ENCODE results near the gene CD72. TPM values are rescaled to one million over a fixed set of nuclear protein-coding genes. Genes with fewer than 3 reads are reported as not detected.
"Not testable (repeated sequence)": the region's sequence is repeated elsewhere in the genome, so short reads cannot be mapped to it uniquely, and the experiment has no call there.

The CD72 gene
- total and polyA plus RNA-seq, 4 donors, result 1.6 to 11.5 (median 3.5) TPM

DNA sequence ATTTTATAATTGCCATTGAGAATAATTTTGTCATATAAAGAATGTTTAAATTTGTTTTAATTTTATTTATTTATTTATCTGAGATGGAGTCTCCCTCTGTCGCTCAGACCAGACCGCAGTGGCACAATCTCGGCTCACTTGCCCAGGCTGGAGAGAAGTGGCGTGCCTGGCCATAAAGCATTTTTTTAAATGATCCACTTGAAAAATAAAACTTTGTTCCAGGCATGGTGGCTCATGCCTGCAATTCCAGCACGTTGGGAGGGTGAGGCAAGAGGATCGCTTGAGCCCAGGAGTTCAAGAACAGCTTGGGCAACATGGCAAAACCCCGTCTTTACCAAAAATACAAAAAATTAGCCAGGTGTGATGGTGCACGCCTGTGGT, 34.6 kb upstream of the CD72 start:
- Histone ChIP-seq H3K4me3 (ENCODE audit: low read length in 2 of 2) (no peak overlapping the region), H3K4me1 (ENCODE audit: control insufficient read depth in 1 of 2, insufficient read depth in 2 of 2, low read length in 2 of 2) (no peaks in the 10 kb centered on the region), H3K36me3 (ENCODE audit: control insufficient read depth in 1 of 2, insufficient read depth in 2 of 2, low read length in 1 of 2) (no peaks in the 10 kb centered on the region), H3K27ac (ENCODE audit: low read depth in 1 of 2, low read length in 2 of 2) (no peak overlapping the region), H3K9me3 (ENCODE audit: control insufficient read depth, low read length) (no peaks in the 10 kb centered on the region), H3K27me3 (ENCODE audit: control insufficient read depth in 1 of 2, insufficient read depth in 2 of 2, low read length in 1 of 2) (no peaks in the 10 kb centered on the region)
- no peak for DNase-seq
- 85 to 88% methylated on average over 8 of the region's 8 CpGs for WGBS, 2 donors
- no peak for ATAC-seq (ENCODE audit: low FRiP score)
- intact Hi-C loops (cut with DNase I), result loop anchor here in 1 of 2 donors (10.0 kb wide), 1 partner anchor 232 kb away; no protein-coding TSS in a partner anchor

DNA sequence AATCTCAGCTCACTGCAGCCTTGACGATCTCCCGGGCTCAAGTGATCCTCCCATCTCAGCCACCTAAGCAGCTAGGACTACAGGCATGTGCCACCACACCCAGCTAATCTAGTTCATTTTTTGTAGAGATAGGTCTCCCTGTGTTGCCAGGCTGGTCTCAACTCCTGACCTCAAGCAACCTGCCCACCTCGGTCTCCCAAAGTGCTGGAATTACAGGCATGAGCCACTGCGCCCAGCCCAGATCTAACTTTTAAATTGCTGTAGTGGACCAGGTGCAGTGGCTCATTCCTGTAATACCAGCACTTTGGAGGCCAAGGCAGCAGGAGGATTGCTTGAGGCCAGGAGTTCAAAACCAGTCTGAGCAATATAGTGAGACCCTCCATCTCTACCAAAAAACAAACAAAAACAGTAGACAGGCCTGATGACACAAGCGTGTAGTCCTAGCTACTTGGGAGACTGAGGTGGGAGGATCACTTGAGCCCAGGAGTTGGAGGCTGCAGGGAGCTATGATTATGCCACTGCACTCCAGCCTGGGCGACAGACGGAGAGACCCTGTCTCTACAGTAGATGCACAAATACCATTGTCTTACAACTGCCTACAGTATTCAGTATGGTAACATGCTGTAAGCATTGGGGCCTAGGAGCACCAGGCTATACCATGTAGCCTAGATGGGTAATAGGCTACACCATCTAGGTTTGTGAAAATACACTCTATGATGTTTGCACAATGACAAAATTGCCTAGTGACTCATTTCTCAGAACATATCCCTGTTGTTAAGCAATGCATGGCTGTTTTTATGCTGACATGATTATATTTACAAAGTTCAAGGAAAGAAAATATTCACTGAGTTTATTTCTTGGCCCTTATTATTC, 34.0 kb upstream of the CD72 start:
- intact Hi-C loops (cut with DNase I), result loop anchor here in 1 of 2 donors (10.0 kb wide), 1 partner anchor 233 kb away; no protein-coding TSS in a partner anchor
- Histone ChIP-seq H3K27me3 (ENCODE audit: control insufficient read depth in 1 of 2, insufficient read depth in 2 of 2, low read length in 1 of 2) (no peaks in the 10 kb centered on the region), H3K36me3 (ENCODE audit: control insufficient read depth in 1 of 2, insufficient read depth in 2 of 2, low read length in 1 of 2) (no peaks in the 10 kb centered on the region), H3K27ac (ENCODE audit: low read depth in 1 of 2, low read length in 2 of 2) (peak overlapping the region in 1 of 2 donors; percentile 17), H3K4me1 (ENCODE audit: control insufficient read depth in 1 of 2, insufficient read depth in 2 of 2, low read length in 2 of 2) (no peaks in the 10 kb centered on the region), H3K9me3 (ENCODE audit: control insufficient read depth, low read length) (no peaks in the 10 kb centered on the region), H3K4me3 (ENCODE audit: low read length in 2 of 2) (no peak overlapping the region)
- ATAC-seq (ENCODE audit: low FRiP score) (no peak), DNase-seq (no peak)
- WGBS, 2 donors, result 85 to 86% methylated on average over 7 of the region's 7 CpGs

DNA sequence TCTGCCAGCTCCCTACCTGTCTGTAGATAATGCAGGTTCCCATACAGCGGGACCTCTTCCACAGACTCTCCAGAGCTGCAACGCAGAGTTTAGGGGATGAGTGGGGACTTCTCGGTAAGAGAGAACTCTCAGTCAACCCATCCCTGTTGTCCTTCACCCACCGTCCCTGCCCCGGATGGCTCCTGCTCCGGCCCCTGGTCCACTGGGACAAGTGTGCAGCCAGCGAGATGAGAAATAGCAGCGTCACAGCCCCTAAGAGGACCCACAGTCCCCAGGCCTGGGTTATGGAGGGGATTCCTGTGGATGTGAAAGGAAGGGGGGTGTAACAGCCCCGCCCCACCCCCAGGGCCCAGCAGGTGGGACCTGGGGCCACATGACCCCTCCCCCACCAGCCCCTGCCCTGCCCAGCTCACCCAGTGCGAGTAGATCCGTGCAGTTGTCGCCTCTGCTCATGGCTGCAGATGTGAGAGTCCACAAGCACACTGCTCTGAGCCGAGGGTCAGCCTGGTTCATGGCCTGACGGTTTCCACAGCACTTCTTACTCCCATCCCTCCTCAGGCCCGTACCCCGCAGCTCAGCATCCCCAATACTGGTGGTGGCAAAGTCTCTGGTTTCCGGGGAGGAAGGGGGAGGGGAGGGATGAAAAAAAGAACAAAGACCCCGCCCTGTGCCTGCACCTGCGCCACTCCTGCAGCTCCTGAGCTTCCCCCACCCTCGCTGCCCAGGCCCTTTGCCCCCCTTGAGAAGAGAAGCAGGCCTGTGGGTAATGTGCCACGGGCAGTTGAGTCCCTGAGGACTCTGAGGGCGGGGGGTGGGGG, 32.3 kb upstream of the CD72 start, which contains the start of gene SIT1:
Gene SIT1 (minus strand): TSS at position 591 of the 818 bp plus-strand sequence. CDS start 78 bp downstream, at position 513.
- H3K27me3 ChIP-seq (ENCODE audit: control insufficient read depth in 1 of 2, insufficient read depth in 2 of 2, low read length in 1 of 2), result no peaks in the 10 kb centered on the region
- H3K4me1 ChIP-seq (ENCODE audit: control insufficient read depth in 1 of 2, insufficient read depth in 2 of 2, low read length in 2 of 2), result no peaks in the 10 kb centered on the region

DNA sequence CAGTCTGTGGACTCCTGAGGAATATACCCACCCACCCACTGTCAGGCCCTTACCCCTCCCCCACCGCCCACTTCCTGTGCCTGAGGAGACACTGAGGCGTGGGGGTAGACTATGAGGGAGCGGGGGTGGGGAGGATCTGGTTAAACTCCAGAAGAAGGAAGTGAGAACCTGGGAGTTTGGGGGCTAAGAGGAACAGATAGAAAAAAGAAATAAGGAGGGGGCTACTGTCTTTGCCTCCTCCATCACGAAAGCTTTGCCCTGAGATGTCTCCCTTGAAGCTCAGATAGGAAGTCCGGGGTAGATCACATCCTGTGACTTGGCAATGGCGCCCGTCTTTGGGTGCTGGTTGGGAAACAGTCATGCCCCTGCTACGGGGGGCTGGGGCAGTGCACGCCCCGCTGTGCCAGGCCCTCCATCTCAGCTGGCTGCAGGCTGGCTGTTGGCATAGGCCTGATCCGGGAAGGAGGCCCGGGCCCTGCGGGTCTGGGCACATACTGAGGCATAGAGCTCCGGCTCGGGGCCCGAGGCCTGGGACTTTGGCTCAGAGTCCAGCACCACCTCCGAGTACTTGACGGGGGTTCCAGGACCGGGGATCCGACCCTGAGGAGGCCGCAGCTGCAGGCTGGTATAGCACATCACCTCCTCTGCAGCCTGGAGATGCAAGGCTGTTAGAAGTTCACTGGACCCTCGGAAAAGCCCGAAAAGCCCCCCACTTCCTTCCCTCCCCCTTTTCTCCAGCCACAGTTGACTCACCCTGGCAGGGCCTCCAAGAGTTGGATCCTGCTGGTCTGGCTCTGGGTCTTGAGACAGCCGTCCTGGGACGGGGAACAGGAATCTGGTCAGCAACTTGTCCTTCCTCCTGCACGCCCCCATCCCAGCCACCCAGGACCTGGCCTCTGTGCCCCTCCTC, 31.5 kb upstream of the CD72 start:
- intact Hi-C loops (cut with DNase I), result loop anchor here in 1 of 2 donors (5.0 to 10.0 kb wide), 3 partner anchors 42 to 235 kb away; partner anchors contain the start of gene TESK1
- H3K9me3 ChIP-seq (ENCODE audit: control insufficient read depth, low read length), result no peaks in the 10 kb centered on the region

More for the DNA sequence above, 32.3 kb upstream of the CD72 start, which contains the start of gene SIT1:
- H3K27ac ChIP-seq (ENCODE audit: low read depth in 1 of 2, low read length in 2 of 2), result peak within 1 kb of the TSS in 1 of 2 donors; percentile 87
- WGBS, 2 donors, result 51 to 55% methylated on average over 21 to 22 of the region's 22 CpGs
- no peaks in the 10 kb centered on the region for H3K9me3 ChIP-seq (ENCODE audit: control insufficient read depth, low read length)
- DNase-seq (no peak), ATAC-seq (ENCODE audit: low FRiP score) (no peak)
- H3K36me3 ChIP-seq (ENCODE audit: control insufficient read depth in 1 of 2, insufficient read depth in 2 of 2, low read length in 1 of 2), result no peaks in the 10 kb centered on the region
- H3K4me3 ChIP-seq (ENCODE audit: low read length in 2 of 2), result no peak within 1 kb of the TSS
- intact Hi-C loops (cut with DNase I), result loop anchor here in 1 of 2 donors (10.0 kb wide), 1 partner anchor 234 kb away; no protein-coding TSS in a partner anchor

DNA sequence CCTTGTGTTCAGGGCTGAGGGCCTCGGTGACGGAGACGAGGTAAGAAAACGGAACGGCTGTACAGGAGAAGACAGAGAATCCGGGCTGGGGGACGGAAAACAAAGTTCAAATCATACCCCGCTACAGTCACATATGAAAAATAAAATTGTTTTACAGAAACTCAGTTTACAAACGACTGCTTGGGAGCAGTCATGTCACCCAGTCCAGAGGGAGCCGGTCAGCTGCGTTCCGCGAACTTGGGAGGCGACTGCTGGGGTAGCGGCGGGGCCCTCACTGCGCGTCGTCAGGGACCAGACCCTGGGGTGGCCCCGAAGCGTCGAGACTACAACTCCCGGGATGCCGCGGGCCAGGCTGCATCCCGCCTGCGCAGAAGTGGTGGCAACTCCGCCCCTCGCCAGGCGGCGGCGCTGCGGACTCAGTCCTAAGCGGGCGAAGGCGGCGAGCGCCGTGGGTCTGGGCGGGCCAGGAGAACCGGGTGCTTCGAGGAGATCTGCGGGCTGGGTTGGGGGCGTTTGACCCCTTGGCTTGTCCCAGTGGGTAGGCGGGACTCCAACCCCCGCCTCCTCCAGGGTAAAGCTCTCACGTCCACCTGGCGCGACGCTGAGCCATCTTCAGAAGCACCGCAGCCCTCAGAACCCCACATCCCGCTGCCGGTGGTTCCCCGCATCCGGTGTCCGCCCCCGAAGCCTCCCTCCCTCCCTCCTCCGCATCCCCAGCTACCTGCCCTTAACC, 28.5 kb upstream of the CD72 start:
- DNase-seq (peak; percentile 97 to 98), ATAC-seq (ENCODE audit: low FRiP score) (peak; percentile 97)
- intact Hi-C loops (cut with DNase I), result loop anchor here in 1 of 2 donors (5.0 to 10.0 kb wide), 2 partner anchors 39 to 82 kb away; partner anchors contain the start of gene TESK1
- no peaks in the 10 kb centered on the region for H3K4me1 ChIP-seq (ENCODE audit: control insufficient read depth in 1 of 2, insufficient read depth in 2 of 2, low read length in 2 of 2)
- no peaks in the 10 kb centered on the region for H3K36me3 ChIP-seq (ENCODE audit: control insufficient read depth in 1 of 2, insufficient read depth in 2 of 2, low read length in 1 of 2)
- no peaks in the 10 kb centered on the region for H3K9me3 ChIP-seq (ENCODE audit: control insufficient read depth, low read length)
- H3K27ac ChIP-seq (ENCODE audit: low read depth in 1 of 2, low read length in 2 of 2), result peak overlapping the region; percentile 31 to 62
- no peaks in the 10 kb centered on the region for H3K27me3 ChIP-seq (ENCODE audit: control insufficient read depth in 1 of 2, insufficient read depth in 2 of 2, low read length in 1 of 2)
- peak overlapping the region; percentile 37 to 50 for H3K4me3 ChIP-seq (ENCODE audit: low read length in 2 of 2)
- 1% methylated on average over 52 to 58 of the region's 58 CpGs for WGBS, 2 donors

More for the DNA sequence above, 31.5 kb upstream of the CD72 start:
- Histone ChIP-seq H3K4me3 (ENCODE audit: low read length in 2 of 2) (no peak overlapping the region), H3K4me1 (ENCODE audit: control insufficient read depth in 1 of 2, insufficient read depth in 2 of 2, low read length in 2 of 2) (no peaks in the 10 kb centered on the region), H3K36me3 (ENCODE audit: control insufficient read depth in 1 of 2, insufficient read depth in 2 of 2, low read length in 1 of 2) (no peaks in the 10 kb centered on the region), H3K27me3 (ENCODE audit: control insufficient read depth in 1 of 2, insufficient read depth in 2 of 2, low read length in 1 of 2) (no peaks in the 10 kb centered on the region), H3K27ac (ENCODE audit: low read depth in 1 of 2, low read length in 2 of 2) (peak overlapping the region; percentile 28 to 87)
- peak; percentile 77 to 87 for DNase-seq
- ATAC-seq (ENCODE audit: low FRiP score), result peak; percentile 28
- WGBS, 2 donors, result 24 to 27% methylated on average over 26 of the region's 26 CpGs

DNA sequence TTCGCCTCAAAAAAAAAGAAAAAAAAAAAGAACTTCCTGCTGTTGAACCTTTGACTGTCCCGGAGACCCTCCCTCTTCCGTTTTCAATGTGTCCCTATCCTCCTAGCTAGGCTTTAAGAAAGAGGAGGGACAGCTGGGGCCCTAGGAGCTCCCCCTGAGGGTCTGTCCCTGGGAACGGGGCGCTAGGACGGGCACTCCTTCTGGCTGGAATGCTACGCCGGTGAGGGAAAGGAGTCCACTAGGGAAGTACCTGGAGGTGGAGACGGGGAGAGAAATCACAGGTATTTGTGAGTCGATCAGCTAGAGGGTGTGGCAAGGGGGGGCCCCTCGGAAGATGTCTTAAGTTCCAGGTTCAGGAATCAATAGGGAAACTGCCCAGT, 27.9 kb upstream of the CD72 start:
- Histone ChIP-seq H3K27me3 (ENCODE audit: control insufficient read depth in 1 of 2, insufficient read depth in 2 of 2, low read length in 1 of 2) (no peaks in the 10 kb centered on the region), H3K27ac (ENCODE audit: low read depth in 1 of 2, low read length in 2 of 2) (peak overlapping the region; percentile 31 to 62), H3K4me1 (ENCODE audit: control insufficient read depth in 1 of 2, insufficient read depth in 2 of 2, low read length in 2 of 2) (no peaks in the 10 kb centered on the region), H3K9me3 (ENCODE audit: control insufficient read depth, low read length) (no peaks in the 10 kb centered on the region), H3K4me3 (ENCODE audit: low read length in 2 of 2) (peak overlapping the region; percentile 37 to 50), H3K36me3 (ENCODE audit: control insufficient read depth in 1 of 2, insufficient read depth in 2 of 2, low read length in 1 of 2) (no peaks in the 10 kb centered on the region)
- ATAC-seq (ENCODE audit: low FRiP score), result peak; percentile 27
- intact Hi-C loops (cut with DNase I), result loop anchor here in 1 of 2 donors (5.0 to 10.0 kb wide), 2 partner anchors 39 to 81 kb away; partner anchors contain the start of gene TESK1
- DNase-seq, result peak in 1 of 2 donors; percentile 55
- 1% methylated on average over 11 of the region's 11 CpGs for WGBS, 2 donors

DNA sequence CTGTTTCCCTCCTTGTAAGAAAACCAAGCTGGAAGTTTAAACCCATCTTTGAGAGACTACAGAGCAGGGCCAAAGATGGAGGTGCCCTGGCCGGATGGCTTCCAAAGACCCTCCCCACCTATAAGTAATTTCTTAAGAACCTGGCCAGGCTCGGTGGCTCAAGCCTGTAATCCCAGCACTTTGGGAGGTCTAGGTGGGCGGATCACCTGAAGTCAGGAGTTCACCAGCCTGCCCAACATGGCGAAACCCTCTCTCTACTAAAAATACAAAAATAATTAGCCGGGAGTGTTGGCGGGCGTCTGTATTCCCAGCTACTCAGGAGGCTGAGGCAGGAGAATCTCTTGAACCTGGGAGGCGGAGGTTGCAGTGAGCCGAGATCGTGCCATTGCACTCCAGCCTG, 27.5 kb upstream of the CD72 start:
- not testable (repeated sequence) for DNase-seq; H3K9me3 ChIP-seq (ENCODE audit: control insufficient read depth, low read length); ATAC-seq (ENCODE audit: low FRiP score); H3K27me3 ChIP-seq (ENCODE audit: control insufficient read depth in 1 of 2, insufficient read depth in 2 of 2, low read length in 1 of 2); H3K4me3 ChIP-seq (ENCODE audit: low read length in 2 of 2); H3K4me1 ChIP-seq (ENCODE audit: control insufficient read depth in 1 of 2, insufficient read depth in 2 of 2, low read length in 2 of 2); H3K36me3 ChIP-seq (ENCODE audit: control insufficient read depth in 1 of 2, insufficient read depth in 2 of 2, low read length in 1 of 2)
- intact Hi-C loops (cut with DNase I), result loop anchor here in 1 of 2 donors (5.0 to 10.0 kb wide), 2 partner anchors 38 to 81 kb away; partner anchors contain the start of gene TESK1
- peak overlapping the region in 1 of 2 donors; percentile 31 for H3K27ac ChIP-seq (ENCODE audit: low read depth in 1 of 2, low read length in 2 of 2)
- 19 to 27% methylated on average over 10 of the region's 10 CpGs for WGBS, 2 donors

All from aorta (tissue), 5 donors.